Thymus (tissue), 11 donors: ENCODE data around the gene STK32C. TPM values are rescaled to one million over a fixed set of nuclear protein-coding genes. Genes with fewer than 3 reads are reported as not detected.
A peak's percentile ranks its signal among the peaks of the same experiment; 100 is the strongest.

Experiments used
- DNase-seq, 9 donors: peaks; one replicate each; pipeline ENCODE4 v3.0.0-alpha.2; 2013; ENCODE audit warnings: low spot score in 9 of 9, low read depth in 6 of 9, missing footprints in 1 of 9
- H3K27ac ChIP-seq, 2 donors: one replicate each; pipeline ENCODE4 v1.5.1; 2013; ENCODE audit warnings: control low read depth in 1 of 2, low read depth in 1 of 2, low read length in 1 of 2, mild to moderate bottlenecking in 1 of 2, moderate library complexity in 1 of 2
- H3K27me3 ChIP-seq, 2 donors: one replicate each; pipeline ENCODE4 v1.5.1; 2013; ENCODE audit warnings: low read length in 1 of 2; ENCODE audit not compliant: control insufficient read depth in 2 of 2, insufficient read depth in 1 of 2
- H3K36me3 ChIP-seq, 2 donors: one replicate each; pipeline ENCODE4 v1.5.1; 2013; ENCODE audit warnings: low read length in 1 of 2, mild to moderate bottlenecking in 1 of 2, moderate library complexity in 1 of 2; ENCODE audit not compliant: control insufficient read depth in 2 of 2, insufficient read depth in 2 of 2
- H3K4me1 ChIP-seq, 2 donors: one replicate each; pipeline ENCODE4 v1.5.1; 2013; ENCODE audit warnings: low read length in 2 of 2; ENCODE audit not compliant: control insufficient read depth in 2 of 2, insufficient read depth in 2 of 2
- H3K4me3 ChIP-seq, 2 donors: one replicate each; pipeline ENCODE4 v1.5.1; 2013; ENCODE audit warnings: low read length in 2 of 2, control low read depth in 1 of 2, mild to moderate bottlenecking in 1 of 2
- H3K9me3 ChIP-seq, 2 donors: one replicate each; pipeline ENCODE4 v1.5.1; 2013; ENCODE audit warnings: low read length in 1 of 2, mild to moderate bottlenecking in 1 of 2; ENCODE audit not compliant: control insufficient read depth in 2 of 2, insufficient read depth in 1 of 2
- WGBS: extraction: QIAGEN DNeasy Blood & Tissue Kit; methylation state at CpG from one replicate; pipeline ENCODE4 v1.1.7; 2013; 5-methylcytosine and 5-hydroxymethylcytosine counted together
- polyA plus RNA-seq: library from polyadenylated mRNA; stranded (reverse); fragments of 200-250 nt; gene quantifications from one replicate; pipeline ENCODE4 v1.2.3, GENCODE V29; 2013
- total RNA-seq: library from RNA; stranded (reverse); fragments of 120-200 nt; gene quantifications from one replicate; pipeline ENCODE4 v1.2.4, GENCODE V29; 2013
- donor health status: healthy.

The STK32C gene
- total and polyA plus RNA-seq, 2 donors, result 18.2 to 18.7 TPM

- no peaks in the 10 kb centered on the region for H3K36me3 ChIP-seq
- 26% methylated on average over 61 of the region's 61 CpGs for whole genome bisulfite sequencing
- peak overlapping the region; percentile 25 to 82 for H3K4me3 ChIP-seq
- peak in 1 of 9 donors; percentile 28 for DNase-seq
- H3K27ac ChIP-seq, result no peak overlapping the region
- H3K27me3 ChIP-seq, result peaks cover 29 to 44% of the 10 kb centered on the region in 2 donors
- peaks cover 11 to 29% of the 10 kb centered on the region in 2 donors for H3K4me1 ChIP-seq
- peaks cover 0 to under 1% of the 10 kb centered on the region in 2 donors for H3K9me3 ChIP-seq
Observed at GRCh38 chr10:132308587-132309470, 1.1 kb upstream of the STK32C start.

- Histone ChIP-seq H3K27me3 (peaks cover 29 to 44% of the 10 kb centered on the region in 2 donors), H3K27ac (no peak overlapping the region), H3K36me3 (no peaks in the 10 kb centered on the region), H3K9me3 (no peaks in the 10 kb centered on the region), H3K4me1 (peaks cover 11 to 32% of the 10 kb centered on the region in 2 donors), H3K4me3 (peak overlapping the region; percentile 35 to 82)
- WGBS, result 7% methylated on average over 98 of the region's 98 CpGs
- DNase-seq, result peak in 1 of 9 donors; percentile 59
Observed at GRCh38 chr10:132306864-132307751, 642 bp downstream of the STK32C start.

- 98% methylated on average over 16 of the region's 16 CpGs for WGBS
- peaks cover 11 to 32% of the 10 kb centered on the region in 2 donors for H3K4me1 ChIP-seq
- DNase-seq, result no peak
- peaks cover 29 to 44% of the 10 kb centered on the region in 2 donors for H3K27me3 ChIP-seq
- no peak overlapping the region for H3K27ac ChIP-seq
- H3K9me3 ChIP-seq, result no peaks in the 10 kb centered on the region
- H3K4me3 ChIP-seq, result peak overlapping the region in 1 of 2 donors; percentile 82
- H3K36me3 ChIP-seq, result no peaks in the 10 kb centered on the region
Observed at GRCh38 chr10:132306343-132306685, 1.4 kb downstream of the STK32C start.

DNA sequence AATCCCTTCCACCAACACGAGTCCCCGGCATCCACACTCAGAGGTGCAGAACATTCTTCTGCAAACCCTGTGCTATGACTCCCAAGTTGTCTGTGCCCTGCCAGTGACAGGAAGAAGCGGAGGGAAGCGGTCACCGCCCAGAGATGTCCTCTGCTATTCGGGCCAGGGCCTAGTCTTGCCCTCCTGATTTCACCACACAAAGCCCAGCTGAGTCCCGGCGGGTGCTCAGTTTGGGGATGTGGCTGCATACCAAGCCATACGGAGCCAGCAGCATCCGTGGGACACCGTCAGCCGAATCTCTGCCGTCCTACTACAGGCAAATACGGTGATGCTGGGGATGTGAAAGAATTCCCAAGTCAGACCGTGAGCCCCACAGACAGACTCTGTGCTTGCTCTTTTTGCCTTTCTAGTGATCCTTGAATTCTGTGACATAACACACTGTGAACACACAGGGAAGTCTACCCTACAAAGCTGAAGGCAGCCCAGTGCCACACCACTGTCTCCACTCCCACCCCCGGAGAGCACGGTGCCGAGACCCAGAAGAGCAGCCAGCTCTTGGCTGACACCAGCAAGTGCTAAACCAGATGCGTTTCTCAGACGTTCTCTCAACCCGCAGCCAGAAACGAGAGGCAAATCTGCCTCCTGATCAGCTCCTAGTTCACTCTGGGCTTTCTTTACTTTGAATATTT is 2.0 kb downstream of the STK32C start:
- DNase-seq, result no peak
- Histone ChIP-seq H3K9me3 (no peaks in the 10 kb centered on the region), H3K27ac (no peak overlapping the region), H3K27me3 (peaks cover 29 to 44% of the 10 kb centered on the region in 2 donors), H3K36me3 (no peaks in the 10 kb centered on the region), H3K4me3 (no peak overlapping the region), H3K4me1 (peaks cover 11 to 34% of the 10 kb centered on the region in 2 donors)
- 96% methylated on average over 22 of the region's 22 CpGs for WGBS

DNA sequence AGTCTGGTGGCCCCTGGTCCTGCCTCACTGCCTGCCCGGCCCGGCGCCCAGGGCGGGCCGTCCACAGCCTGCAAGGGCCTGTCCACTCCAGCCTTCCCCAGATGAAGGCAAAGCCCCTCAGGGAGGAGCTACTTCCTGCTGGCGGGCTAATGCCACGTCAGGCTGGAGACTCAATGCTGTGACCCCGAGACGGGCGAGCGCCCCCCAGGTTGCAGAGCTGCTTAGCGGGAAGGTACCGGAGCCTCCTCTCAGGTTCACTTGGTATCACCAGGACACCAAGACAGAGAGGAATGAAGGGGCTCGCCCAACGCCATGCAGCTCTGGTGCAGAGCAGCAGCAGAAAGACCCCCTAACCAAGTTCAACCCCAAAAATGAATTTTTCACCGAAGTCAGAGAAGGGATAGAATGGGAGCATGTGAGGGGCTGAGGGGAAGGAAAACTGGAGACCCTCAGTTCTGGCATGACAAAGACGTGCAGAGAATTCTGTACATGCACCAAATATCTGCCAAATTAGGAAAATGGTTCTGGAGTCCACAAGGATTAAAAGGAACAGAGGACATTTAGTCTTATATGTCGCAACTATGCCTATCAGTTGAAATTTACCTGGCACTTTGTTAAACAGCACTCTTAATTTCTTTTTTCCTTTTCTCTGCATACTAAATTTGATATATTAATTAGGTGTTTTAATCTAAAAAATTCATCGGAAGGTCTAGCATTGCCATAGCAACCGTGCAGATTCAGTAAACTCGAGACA is 2.8 kb downstream of the STK32C start:
- DNase-seq, result no peak
- peaks cover 16 to 42% of the 10 kb centered on the region in 2 donors for H3K4me1 ChIP-seq
- peaks cover 29 to 36% of the 10 kb centered on the region in 2 donors for H3K27me3 ChIP-seq
- H3K27ac ChIP-seq, result no peak overlapping the region
- 95% methylated on average over 21 of the region's 21 CpGs for WGBS
- H3K9me3 ChIP-seq, result no peaks in the 10 kb centered on the region
- H3K36me3 ChIP-seq, result no peaks in the 10 kb centered on the region
- H3K4me3 ChIP-seq, result no peak overlapping the region

GRCh38 chr10:132303361-132304115 is 4.2 kb downstream of the STK32C start:
- WGBS, result 96% methylated on average over 21 of the region's 21 CpGs
- H3K27ac ChIP-seq, result peak overlapping the region in 1 of 2 donors; percentile 62
- H3K4me1 ChIP-seq, result peaks cover 11 to 50% of the 10 kb centered on the region in 2 donors
- peaks cover 22 to 25% of the 10 kb centered on the region in 2 donors for H3K27me3 ChIP-seq
- no peaks in the 10 kb centered on the region for H3K9me3 ChIP-seq
- H3K36me3 ChIP-seq, result no peaks in the 10 kb centered on the region
- no peak for DNase-seq
- no peak overlapping the region for H3K4me3 ChIP-seq

DNA sequence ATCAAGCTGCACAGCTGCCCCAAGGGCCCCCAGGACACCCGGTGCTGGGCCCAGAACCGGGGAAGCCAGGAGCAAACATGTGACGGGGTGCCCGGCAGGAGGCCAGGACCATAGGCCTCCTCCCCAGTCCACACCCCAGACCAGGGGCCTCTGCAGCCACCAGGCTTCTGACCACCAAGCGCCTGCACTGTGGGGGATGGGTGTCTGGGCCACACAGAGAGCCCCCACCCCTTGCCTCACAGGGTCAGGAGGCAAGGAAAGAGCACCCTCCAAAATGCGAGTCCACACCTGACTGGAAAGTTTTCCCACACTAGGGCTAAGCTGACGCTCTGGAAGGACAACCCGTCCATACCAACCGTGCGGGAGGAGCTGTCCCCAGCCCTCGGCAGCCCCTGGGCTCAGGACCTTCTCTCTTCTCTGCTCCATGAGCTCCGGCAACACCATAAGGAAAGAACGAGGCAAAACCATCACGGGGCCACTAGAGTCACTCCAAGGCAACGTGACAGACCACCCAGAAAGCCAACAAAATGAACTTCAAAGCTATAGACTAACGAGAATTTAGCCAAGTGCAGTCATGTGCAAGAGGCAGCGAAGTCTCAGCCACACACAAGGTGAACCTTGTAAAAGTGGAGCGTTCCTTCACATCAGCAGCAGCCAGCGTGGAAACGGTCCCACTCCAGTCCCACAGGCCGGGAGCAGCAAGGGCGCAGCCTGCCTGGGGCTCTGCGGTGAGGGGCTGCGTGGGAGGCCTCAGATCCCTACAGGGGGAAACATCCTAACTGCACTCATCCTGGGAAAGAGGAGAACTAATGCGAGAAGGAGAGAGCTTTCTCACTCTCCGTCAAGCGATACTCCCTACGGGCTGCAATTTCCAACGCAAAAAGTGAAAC is 5.1 kb downstream of the STK32C start:
- WGBS, result 95% methylated on average over 29 of the region's 29 CpGs
- Histone ChIP-seq H3K4me1 (peaks cover 18 to 58% of the 10 kb centered on the region in 2 donors), H3K36me3 (no peaks in the 10 kb centered on the region), H3K4me3 (no peak overlapping the region), H3K9me3 (no peaks in the 10 kb centered on the region), H3K27ac (no peak overlapping the region), H3K27me3 (peaks cover 20 to 25% of the 10 kb centered on the region in 2 donors)
- DNase-seq, result no peak
